HUDEP-2 (cell line): Measurements from ENCODE around the gene DDX25.
A peak's percentile ranks its signal among the peaks of the same experiment; 100 is the strongest.
"Not testable (repeated sequence)": the region's sequence is repeated elsewhere in the genome, so short reads cannot be mapped to it uniquely, and the experiment has no call there.

Experiments used
- DNase-seq, 76 experiments: peaks; one replicate each; lab custom pipeline; 2025; ENCODE audit not compliant: unreplicated experiment in 76 of 76; lab: John Stamatoyannopoulos, UW

The DDX25 gene

DNA sequence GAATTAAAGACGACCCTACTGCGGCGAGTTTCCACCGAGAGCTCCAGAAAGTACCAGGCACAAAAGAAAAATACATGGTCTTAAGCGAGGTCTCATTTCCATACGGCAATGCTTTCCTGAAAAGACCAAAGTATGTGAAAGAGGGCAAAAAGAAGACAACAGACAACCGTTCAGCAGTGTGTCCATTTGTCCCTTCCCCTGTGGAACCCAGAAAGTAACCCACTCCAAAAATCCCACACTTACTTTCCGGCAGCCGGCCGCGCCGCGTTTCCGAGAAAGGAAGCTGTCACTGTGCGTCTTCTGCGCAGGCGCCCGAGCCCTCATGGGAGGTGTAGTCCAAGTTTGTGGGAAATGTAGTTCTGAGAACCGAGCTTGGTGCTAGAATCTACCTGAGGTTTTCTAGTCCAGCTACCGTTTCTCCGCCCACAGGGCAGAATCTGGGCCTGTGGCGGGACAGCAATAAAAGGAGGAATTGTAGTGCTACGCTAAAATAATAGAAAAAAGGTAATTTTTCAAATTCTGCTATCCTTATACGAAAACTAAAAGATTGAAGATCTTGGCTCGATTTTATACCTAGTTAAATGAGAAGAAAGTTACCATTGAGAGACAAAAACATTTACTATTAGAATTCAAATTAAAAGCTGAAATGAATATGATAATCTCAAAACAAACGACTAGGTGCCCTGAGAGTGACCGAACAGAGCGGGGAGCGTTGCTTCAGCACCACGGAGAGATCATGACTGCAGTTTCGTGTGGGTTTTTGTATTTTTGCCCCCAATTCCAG is 1.2 kb upstream of the DDX25 start, which contains the start of gene PUS3:
PUS3 (minus strand) TSS at position 280 of the 784 bp plus-strand sequence. CDS start 6,922 bp downstream, outside the sequence.
- DNase-seq: peak in 75 of 76 experiments; percentile 7 to 89 (median 69)

DNA sequence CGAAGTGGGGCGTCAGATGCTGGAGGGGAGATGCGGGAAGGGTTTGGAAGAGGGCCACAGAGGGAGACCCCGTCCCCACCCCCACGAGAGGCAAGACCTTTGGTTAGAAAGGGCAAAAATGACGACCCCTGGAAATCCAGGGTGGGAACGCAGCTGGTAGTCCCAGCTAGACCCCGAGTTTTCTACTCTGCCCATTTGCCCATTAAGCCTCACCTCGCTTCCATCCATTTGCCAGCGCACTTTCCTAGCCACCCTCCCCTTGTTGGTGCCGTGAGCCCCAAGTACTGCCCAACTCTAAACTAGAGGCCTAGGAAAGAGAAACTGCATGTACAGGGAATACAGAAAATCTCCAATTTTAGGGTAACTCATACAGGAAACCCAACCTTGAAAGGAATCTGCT is 370 bp downstream of the DDX25 start:
- no peak for DNase-seq

DNA sequence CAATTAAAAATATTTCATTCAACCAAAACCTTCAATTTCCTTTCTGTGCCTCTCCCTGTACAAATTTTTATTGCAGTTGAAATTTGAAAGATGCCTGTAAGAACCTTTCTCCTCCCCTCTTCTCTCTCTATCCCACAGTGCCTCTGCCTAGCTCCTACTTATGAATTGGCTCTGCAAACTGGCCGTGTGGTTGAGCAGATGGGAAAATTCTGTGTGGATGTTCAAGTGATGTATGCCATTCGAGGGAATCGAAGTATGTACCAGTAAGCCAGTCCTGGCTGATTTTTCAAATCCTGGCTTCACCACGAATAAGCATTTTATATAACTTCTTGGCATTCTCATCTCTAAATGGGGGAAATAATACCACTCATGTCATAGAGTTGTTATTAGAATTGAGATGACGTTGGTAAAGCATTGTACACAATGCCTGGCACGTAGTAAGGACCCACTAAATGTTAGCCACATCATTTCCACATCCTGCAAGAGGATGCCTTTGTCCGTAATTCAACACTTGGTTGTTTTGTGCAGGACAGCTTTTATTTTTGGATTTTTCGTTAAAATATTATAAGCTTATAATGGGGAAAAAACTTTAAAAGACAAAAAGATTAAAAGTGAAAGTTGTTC is 6.0 kb downstream of the DDX25 start:
- DNase-seq: no peak

DNA sequence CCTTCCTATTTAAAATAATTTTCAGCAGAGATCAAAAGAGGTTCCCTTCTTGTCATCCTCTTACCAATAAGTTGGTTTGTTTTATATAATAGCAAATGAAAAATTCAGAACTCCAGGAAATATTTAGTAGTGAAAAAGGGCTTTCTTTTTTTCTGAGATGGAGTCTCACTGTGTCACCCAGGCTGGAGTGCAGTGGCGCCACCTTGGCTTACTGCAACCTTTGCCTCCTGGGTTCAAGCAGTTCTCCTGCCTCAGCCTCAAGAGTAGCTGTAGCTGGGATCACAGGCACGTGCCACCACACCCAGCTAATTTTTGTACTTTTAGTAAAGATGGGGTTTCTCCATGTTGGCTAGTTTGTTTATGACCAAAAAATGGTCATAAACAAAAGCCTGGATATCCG is 10.3 kb downstream of the DDX25 start:
- DNase-seq: not testable (repeated sequence)

DNA sequence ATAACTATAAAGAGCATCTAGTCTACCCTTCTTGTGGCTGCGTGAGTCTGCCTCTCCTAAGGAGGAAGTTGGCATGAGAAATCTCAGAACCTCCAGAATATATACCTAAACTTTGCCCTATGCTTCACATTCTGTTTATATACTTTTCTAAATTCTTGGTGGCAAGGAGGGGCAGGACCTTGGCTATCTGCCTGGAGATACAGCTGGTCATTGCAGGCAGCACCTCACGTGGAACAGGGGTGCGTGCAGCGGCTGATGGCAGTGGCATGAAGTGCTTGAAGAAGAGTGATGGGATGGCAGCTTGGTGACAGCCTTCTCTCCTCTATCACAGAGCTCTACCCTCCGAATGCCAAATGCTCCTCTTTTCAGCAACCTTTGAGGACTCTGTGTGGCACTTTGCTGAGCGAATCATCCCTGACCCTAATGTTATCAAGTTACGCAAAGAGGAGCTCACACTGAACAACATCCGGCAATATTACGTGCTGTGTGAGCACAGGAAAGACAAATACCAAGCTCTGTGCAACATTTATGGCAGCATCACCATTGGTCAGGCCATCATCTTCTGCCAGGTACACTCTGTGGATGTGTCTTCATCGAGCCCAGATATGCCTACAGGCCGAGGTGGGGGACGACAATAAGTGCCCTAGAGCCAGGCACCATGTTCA is 12.5 kb downstream of the DDX25 start:
- no peak for DNase-seq

DNA sequence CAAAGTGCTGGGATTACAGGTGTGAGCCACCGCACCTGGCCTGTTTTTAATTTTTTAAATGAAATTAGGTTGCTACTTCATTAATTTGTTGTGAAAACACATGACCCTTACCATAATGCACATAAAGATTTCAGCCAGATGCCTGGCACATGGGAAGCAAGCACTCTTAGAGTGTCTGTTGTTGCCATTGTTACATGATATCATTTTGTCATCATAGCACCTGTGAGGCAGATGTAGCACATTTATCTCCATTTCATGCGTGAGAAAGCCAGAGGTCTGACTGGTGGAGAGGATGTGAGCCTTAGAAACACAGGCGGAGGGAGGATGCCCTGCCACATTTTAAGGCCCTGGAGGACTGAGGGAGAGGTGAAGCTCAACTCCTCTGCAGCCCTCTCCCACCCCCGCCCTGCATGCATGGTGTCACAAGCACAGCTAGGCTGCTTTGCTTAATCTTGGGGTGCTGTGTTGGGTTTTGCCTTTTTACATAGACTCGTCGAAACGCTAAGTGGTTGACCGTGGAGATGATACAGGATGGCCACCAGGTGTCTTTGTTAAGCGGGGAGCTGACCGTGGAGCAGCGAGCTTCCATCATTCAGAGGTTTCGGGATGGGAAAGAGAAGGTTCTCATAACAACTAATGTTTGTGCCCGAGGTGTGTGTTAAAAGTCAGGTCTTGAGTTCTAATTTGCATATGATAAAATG is 14.0 kb downstream of the DDX25 start:
- no peak for DNase-seq

DNA sequence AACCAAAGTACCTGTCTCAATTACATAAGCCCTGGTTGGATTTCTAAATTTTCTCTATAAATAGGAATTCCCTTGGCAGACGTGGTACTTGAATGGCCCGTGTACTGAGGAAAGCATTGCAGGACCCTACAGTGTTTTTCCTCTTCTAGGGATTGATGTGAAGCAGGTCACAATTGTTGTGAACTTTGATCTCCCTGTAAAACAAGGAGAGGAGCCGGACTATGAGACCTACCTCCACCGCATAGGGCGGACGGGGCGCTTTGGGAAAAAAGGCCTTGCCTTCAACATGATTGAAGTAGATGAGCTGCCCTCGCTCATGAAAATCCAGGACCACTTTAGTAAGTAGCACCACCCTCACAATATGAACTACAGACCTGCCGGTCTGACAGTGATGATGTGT is 16.7 kb downstream of the DDX25 start:
- DNase-seq: no peak

DNA sequence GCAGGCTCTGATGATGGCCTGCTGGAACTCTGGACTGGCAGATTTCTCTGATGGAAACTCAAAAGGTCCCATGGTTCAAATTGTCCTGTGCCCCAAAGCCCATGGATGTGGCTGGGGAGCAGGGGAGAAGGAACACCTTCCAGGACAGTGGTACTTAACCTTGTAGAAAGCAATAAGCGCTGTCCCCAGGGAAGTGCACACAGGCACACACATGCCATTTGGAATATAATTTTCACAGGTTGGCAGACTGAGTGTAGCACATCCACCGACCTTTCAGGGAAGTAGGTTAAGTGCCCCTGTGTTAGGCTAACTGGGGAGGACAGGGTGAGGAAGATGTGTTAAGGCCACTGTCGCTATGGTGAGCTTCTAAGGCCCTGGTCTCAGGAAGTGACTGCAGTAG is 17.8 kb downstream of the DDX25 start:
- no peak for DNase-seq

DNA sequence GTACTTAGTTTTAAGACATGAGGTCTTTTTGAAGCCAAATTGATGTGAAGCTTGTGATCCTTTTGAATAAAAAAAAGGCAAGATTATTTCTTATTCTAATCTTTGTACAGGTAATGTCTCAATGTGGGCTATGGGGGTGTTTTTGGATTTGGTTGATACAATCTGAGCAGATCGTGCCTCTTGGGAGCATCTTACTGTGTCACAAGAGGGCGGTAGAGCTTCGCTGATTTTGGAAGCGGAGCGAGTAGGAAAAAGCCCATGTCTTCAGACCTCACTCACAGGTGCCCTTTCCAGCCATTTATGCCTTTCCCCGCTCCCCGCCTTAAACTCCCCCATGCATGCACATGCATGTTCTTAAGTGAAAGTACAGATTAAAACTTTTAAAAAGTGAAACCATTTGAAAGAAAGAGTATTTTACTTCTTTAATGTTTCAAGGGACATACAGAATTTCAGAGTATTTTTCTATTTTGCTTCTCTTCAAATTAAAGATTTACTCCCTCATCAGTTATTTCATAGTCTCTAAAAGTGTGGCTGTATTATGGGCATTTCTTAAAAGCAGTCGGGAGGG is 18.8 kb downstream of the DDX25 start:
- DNase-seq: peak in 42 of 76 experiments; percentile 1 to 61 (median 23)

DNA sequence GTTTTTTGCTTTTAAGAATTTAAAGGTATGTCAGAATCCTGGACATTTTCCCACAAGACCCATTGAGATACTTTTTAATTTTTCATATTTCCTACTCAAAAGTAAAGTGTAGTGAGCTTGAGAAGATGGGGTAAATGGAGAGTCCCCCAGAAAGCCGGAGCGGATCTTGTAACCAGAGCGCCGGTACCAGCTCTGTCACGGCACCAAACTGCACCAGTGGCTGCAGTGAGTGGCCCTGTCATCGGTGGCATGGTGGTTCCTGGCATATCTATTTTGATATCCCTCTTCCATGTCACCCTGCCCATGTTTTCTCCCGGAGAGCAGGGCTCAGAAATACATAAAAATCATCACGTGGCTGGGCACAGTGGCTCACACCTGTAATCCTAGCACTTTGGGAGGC is 19.3 kb downstream of the DDX25 start:
- no peak for DNase-seq

DNA sequence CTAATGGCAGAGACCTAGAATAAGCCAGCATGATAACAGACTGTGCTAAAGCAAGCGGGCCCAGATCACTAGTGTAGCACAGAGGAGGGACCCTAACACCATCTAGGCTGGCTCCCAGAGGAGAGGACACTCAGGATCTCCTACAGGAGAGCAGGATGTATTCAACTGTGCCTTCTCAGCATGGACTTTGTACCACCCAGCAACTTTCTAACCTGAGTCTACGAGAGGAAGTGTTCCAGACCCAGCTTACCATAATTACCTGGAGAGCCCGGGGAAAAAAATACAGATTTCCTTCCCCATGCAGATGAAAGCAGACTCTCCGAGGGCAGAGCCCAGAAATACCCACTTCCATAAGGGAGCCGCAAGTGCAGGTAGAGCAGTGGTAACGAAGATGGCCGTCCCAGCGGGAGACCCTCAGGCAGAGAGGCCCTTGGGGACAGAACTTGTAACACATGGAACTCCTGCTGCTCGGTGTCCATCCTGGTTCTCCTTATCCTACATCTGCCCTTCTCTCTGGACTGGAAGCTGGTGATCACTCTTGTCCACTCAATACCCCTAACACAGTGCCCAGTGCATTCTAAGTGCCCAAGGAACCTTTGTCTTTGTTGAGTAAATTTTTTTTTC is 20.2 kb downstream of the DDX25 start:
- DNase-seq: no peak

DNA sequence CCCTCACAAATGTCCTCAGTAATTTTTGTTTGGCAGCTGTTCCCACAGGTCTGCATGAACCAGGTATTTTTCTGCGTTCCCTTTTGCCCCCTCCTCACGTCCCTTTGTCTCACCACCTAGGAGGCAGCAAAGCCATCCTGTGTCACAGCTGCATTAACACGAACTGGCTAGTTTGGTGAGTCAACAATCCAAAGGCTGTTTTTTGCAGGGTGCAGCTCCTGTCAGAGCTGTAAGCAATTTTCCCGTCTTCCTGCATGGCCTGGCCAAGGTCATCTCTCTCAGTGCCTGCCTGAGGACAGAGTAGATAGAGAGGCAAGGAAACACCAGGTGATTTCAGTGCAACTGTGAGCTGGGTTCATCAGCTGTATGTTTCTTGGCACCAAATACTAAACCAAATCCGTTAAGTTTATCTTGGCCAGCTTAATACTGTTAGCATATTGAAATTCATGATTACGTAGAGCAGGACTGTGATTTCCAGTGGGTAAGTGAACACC is 21.0 kb downstream of the DDX25 start:
- no peak for DNase-seq

DNA sequence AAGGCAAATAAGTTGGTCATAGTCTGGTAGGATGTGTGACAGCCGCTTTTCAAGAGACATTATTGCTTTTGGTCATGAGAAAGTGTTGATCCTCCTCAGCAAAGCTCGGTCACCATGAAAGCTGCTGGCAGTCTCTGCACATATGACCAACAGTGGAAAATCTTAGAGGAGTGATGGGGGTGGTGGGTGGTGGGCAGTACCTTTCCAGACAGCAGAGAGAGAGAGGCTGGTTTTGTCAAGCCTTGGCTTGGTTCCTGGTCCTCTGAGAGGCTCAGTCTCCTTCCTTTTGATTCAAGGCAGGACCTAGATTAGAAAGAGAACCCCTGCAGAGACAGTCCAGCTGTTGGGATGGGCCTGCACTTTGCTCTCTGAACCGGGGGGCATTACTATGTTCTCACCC is 21.5 kb downstream of the DDX25 start:
- DNase-seq: no peak

DNA sequence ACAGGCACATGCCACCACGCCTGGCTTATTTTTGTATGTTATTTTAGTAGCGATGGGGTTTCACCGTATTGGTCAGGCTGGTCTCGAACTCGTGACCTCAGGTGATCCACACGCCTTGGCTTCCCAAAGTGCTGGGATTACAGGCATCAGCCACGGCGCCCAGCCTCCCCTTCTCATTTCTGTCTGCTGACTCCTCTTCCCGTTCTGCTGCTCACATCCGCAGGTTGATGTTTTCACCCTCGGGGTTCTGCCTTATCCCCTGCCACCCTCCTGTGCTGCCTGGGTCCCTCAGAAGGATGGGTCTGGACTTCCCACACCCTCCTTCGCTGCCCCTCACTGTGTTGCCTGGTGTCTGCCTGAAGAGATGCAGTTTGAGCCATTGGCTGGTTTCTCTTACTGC is 22.4 kb downstream of the DDX25 start:
- DNase-seq: no peak

DNA sequence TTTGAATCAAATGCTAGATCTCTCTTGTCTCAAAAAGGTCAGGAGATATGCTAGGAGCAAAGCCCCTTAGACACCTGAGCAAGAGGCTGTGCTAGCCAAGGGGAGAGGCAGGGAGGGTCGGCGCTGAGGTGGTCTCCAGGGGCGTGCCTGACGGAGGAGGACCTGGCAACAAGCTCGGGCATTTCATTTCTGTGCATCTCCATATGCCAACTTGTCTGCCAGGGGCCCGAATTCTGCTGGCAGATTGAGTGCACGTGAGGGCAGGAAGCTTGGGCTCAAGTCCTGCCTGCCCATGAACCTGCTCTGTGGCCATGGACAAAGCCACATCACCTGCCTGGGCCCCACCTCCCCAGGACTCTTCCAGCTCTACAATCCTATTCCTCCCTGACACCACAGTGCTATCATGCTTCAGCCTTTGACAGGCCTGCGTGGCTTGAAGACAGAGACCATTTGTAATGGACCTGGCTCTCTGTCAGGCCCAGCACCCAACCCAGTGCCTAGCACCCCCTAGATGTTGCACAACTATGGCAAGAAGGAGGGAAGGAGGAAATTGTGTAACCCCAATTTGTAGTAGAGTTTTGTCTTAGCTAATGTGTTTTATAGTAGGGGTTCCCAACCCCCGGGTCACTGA is 25.3 kb downstream of the DDX25 start:
- no peak for DNase-seq

DNA sequence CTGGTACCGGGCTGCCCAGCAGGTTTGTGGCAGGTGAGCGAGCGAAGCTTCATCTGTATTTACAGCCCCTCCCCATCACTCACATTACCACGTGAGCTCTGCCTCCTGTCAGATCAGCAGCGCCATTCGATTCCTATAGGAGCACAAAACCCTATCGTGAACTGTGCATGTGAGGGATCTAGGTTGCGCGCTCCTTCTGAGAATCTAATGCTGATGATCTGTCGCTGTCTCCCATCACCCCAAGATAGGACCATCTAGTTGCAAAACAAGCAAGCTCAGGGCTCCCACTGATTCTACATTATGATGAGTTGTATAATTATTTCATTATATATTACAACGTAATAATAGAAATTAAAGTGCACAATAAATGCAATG is 25.8 kb downstream of the DDX25 start:
- DNase-seq: no peak

DNA sequence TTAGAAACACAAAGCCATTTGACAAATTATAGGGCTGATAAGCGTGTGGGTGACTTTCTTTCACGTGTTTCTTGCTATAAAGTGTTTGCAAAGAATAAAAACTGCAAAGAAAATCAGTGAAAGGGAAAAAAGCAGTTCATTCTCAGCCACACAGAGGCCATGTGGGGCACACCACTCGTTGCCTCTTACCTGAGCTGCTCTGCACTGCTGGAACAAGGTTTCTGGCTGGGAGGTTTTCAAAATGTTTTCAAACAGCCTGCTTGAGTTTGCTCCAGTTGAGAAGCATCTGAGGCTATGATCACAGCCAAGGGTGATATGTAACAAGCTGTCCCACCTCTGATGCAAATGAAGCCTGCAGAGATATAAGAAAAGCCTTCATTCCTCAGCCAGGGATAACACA is 26.8 kb downstream of the DDX25 start:
- no peak for DNase-seq

DNA sequence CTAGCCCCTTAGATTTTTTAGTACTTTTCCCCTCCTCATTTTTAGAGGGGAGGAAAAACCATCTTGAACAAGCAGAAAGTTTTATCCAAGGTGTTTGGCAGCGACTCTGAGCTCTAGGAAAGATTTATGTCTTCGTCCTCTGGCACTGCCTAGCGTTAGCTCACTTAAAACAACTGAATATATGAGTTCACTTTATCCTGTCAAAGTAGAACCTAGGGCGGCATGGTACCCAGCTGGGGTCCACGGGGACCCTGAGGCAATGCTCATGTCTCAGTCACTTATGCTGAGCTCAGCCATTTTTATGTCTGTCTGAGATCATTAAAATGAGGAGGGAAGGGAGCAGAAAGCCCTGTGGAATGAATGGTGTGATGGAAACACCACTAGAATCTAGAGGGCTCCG is 27.4 kb downstream of the DDX25 start:
- DNase-seq: no peak

DNA sequence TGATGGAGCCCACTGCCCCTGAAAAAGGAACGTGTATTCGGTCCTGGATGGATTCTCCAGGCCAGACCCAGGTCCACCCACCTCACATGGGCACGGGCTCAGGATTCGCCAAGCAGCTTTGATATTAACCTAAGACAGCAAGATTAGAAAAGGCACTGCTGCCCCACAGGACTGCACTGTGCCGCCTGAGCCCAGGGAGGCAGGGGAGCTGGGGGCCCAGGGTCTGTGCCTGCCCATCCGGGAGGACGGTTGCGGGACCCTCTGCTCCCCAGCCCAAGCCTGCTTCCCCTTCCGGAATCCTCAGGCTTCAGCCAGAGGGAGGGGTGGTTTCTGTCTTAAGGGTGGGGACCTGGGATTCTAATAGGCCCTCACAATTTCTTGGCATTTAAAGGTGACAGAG is 28.0 kb downstream of the DDX25 start:
- DNase-seq: no peak
